ENCODE data around the gene MIXL1. TPM values are rescaled to one million over a fixed set of nuclear protein-coding genes. Genes with fewer than 3 reads are reported as not detected.

MIXL1 gene
- total RNA-seq, 2 donors from 2014 or later: not detected

GRCh38 chr1:226186124-226187018 is 37.1 kb upstream of the MIXL1 start, which contains the start of gene ACBD3:
Gene ACBD3, minus strand, starts transcription at chr1:226186741. Its CDS starts 66 bp downstream, at chr1:226186675.
- TF ChIP-seq CTCF (IDR thresholded peaks at IDR 0.05): peak in 4 of 7 experiments; percentile 8 to 36 (median 26)
- TF ChIP-seq POLR2A (IDR thresholded peaks at IDR 0.05): peak; percentile 78 to 90 (median 86)
- Histone ChIP-seq H3K27me3 (no peaks in the 10 kb centered on the region), H3K9me3 (no peaks in the 10 kb centered on the region), H3K36me3 (replicated peaks in 1 of 2; ENCODE audit: insufficient read depth in 1 of 2, low read depth in 2 of 2) (no peaks in the 10 kb centered on the region), H3K4me3 (peak within 1 kb of the TSS; percentile 86 to 90), H3K4me1 (peaks cover 44% of the 10 kb centered on the region), H3K27ac (peak within 1 kb of the TSS; percentile 87 to 99 (median 95))
- 0% methylated on average over 6 to 43 of the region's 75 CpGs for WGBS, 2 donors
- peak; percentile 94 for ATAC-seq
- intact Hi-C loops (cut with DNase I): no loop called here
- peak; percentile 83 to 90 (median 88) for DNase-seq

GRCh38 chr1:226187019-226187322 is 36.5 kb upstream of the MIXL1 start:
- H3K36me3 ChIP-seq (replicated peaks in 1 of 2; ENCODE audit: insufficient read depth in 1 of 2, low read depth in 2 of 2): no peaks in the 10 kb centered on the region
- TF ChIP-seq CTCF (IDR thresholded peaks at IDR 0.05): no peak
- no peak for TF ChIP-seq POLR2A (IDR thresholded peaks at IDR 0.05)
- no peaks in the 10 kb centered on the region for H3K9me3 ChIP-seq
- ATAC-seq (no peak), DNase-seq (no peak)
- H3K4me1 ChIP-seq: peaks cover 38% of the 10 kb centered on the region
- H3K4me3 ChIP-seq: peak overlapping the region; percentile 86 to 90
- WGBS, 2 donors: 8 to 35% methylated on average over 3 to 10 of the region's 10 CpGs
- peak overlapping the region; percentile 87 to 99 (median 95) for H3K27ac ChIP-seq
- intact Hi-C loops (cut with DNase I): no loop called here
- no peaks in the 10 kb centered on the region for H3K27me3 ChIP-seq

- Histone ChIP-seq H3K9me3 (no peaks in the 10 kb centered on the region), H3K4me3 (no peak overlapping the region), H3K27ac (peak overlapping the region in 2 of 4 donors; percentile 87 to 98), H3K27me3 (no peaks in the 10 kb centered on the region), H3K4me1 (peaks cover 34% of the 10 kb centered on the region), H3K36me3 (replicated peaks in 1 of 2; ENCODE audit: insufficient read depth in 1 of 2, low read depth in 2 of 2) (no peaks in the 10 kb centered on the region)
- ATAC-seq (no peak), DNase-seq (no peak)
- intact Hi-C loops (cut with DNase I): no loop called here
- 84 to 89% methylated on average over 7 of the region's 7 CpGs for WGBS, 2 donors
- TF ChIP-seq CTCF (IDR thresholded peaks at IDR 0.05) (no peak), POLR2A (IDR thresholded peaks at IDR 0.05) (no peak)
These were observed 36.1 kb upstream of the MIXL1 start for GRCh38 chr1:226187380-226187779.

GRCh38 chr1:226195144-226195543 is 28.3 kb upstream of the MIXL1 start:
- H3K27ac ChIP-seq: no peak overlapping the region
- ATAC-seq (no peak), DNase-seq (no peak)
- H3K36me3 ChIP-seq (replicated peaks in 1 of 2; ENCODE audit: insufficient read depth in 1 of 2, low read depth in 2 of 2): no peaks in the 10 kb centered on the region
- no peak overlapping the region for H3K4me3 ChIP-seq
- no peak for TF ChIP-seq POLR2A (IDR thresholded peaks at IDR 0.05)
- no peak for TF ChIP-seq CTCF (IDR thresholded peaks at IDR 0.05)
- H3K27me3 ChIP-seq: no peaks in the 10 kb centered on the region
- no peaks in the 10 kb centered on the region for H3K4me1 ChIP-seq
- H3K9me3 ChIP-seq: no peaks in the 10 kb centered on the region
- 47 to 71% methylated on average over 1 of the region's 1 CpG for WGBS, 2 donors
- intact Hi-C loops (cut with DNase I): loop anchor here (5.0 kb wide), 1 partner anchor 73 kb away; no protein-coding TSS in a partner anchor

Measured in body of pancreas (tissue), 4 donors.